ENCODE measurements around the gene CADPS2.
"Not testable (repeated sequence)": the region's sequence is repeated elsewhere in the genome, so short reads cannot be mapped to it uniquely, and the experiment has no call there.

Gene CADPS2

GRCh38 chr7:122849322-122849956 is 36.8 kb downstream of the CADPS2 start:
- no peak for DNase-seq

- no peak for DNase-seq
Measured at GRCh38 chr7:122847871-122848473, 38.3 kb downstream of the CADPS2 start.

DNA sequence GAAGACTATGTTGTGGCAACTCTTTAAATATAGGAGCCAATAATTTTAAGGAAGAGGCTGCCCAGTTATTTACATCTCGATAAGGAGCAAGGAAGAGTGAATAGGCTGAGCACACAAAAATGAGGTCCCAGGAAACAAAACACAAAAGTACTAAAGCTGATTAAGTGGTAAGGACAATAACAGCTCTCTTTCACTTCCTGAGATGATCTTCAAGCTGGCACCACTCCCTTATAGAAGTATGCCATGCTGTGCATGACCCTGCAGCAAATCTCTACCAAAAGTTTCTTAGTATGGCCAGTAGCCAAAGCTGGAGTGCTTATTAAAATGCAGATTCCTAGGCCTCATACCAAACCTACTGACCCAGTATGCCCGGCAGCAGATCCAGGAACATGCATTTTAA is 39.7 kb downstream of the CADPS2 start:
- no peak for DNase-seq

- no peak for DNase-seq
Measured at GRCh38 chr7:122845286-122845685, 41.0 kb downstream of the CADPS2 start.

DNA sequence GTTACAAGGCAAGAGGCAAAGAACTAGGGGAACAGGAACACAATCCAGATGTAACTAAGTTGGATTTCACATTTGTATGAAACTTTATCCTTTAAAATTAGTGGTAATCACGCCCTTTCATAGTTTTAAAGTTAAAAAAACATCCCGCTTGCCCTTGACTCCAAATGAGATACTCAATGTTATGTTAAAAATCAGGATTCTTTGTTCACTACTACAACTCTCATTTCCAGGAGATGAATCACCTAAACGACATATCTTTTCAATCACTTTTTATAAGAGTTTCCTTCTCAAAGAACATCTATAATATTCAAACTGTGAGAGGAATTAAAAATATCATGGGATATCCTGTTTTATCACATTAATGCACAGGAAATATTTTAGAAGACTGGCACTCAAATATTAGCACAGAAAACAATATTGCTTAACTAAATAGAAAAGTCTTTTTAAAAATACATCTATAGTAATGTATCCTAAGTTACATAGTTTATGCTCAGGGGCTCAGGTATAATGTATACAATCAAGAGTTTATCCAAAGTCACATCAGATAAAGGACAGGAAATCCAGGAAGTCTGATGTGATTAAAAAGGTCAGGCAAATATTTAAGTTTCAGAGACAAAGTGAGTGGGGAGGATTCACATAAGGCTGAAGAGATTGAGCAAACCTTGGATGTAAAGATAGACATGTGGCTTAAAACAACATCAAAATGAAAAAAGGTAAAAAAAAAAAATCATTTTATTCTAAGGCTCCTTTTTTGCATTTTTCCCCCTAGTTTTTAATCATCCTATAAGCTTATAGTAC is 41.9 kb downstream of the CADPS2 start:
- DNase-seq, result no peak

DNA sequence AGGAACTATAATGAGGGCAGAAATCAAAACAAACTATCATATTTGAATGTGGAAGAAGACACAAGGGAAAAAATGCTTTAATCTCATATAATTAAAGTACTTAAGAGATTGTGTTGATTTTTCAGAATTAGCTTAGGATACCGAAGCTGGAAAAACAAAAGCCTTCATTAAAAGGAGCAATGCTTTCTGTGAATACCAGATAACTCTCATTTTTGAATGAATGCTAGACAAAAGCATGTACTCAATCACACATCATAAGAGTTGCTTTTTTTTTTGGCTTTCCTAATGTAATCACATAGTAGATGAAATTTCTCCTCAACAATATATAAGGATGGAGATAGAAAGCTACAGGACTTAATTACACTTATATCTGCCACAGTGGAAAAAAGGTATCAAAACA is 43.3 kb downstream of the CADPS2 start:
- no peak for DNase-seq

- not testable (repeated sequence) for DNase-seq
Measured at GRCh38 chr7:122836286-122836685, 50.0 kb downstream of the CADPS2 start.

- DNase-seq, result not testable (repeated sequence)
Measured at GRCh38 chr7:122834571-122834942, 51.7 kb downstream of the CADPS2 start.

GRCh38 chr7:122833888-122834570 is 52.2 kb downstream of the CADPS2 start:
- no peak for DNase-seq

GRCh38 chr7:122831436-122831835 is 54.8 kb downstream of the CADPS2 start:
- no peak for DNase-seq

GRCh38 chr7:122829962-122830361 is 56.3 kb downstream of the CADPS2 start:
- DNase-seq, result no peak

GRCh38 chr7:122827763-122828162 is 58.5 kb downstream of the CADPS2 start:
- no peak for DNase-seq

DNA sequence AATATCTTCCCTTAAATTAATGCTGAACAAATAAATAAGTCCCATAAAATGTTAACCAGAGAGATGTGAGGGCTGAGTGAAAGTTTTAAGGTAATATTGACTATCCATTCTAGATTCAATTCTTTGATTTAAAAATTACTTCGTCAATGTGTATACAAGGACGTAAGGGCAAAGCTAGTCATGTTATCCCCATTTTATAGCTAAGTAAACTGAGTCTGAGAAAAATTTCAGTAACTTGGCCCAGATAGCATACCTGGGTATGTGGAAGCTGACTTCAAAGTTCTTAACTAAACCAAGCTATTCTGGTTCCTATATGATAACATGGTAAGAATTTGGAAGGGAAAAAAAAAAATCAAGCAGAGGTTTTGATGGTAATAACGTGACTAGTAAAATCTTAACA is 72.4 kb downstream of the CADPS2 start:
- no peak for DNase-seq

GRCh38 chr7:122803851-122804250 is 82.4 kb downstream of the CADPS2 start:
- DNase-seq, result no peak

GRCh38 chr7:122803323-122803722 is 82.9 kb downstream of the CADPS2 start:
- DNase-seq, result no peak

DNA sequence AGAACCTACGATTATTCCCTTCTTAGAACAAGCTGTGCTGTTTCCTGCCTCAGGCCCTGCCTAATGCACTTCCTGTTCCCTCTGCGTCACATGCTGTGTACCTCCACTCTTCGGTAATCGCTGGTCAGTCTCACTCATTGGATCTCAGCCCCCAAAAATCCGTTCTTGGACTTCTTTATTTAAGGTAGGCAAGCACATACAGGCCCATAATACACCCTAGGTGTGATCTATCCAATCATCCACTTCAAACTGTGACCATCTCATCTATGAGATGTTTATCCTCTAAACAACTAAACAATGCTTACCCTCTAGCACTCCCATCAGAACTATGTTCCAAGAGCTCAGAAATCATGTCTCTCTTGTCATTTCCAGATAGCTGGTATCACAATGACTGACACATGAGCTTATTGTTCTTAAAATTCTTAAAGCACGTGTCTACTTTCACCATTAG is 83.9 kb downstream of the CADPS2 start:
- DNase-seq, result no peak

- no peak for DNase-seq
Measured at GRCh38 chr7:122791959-122792545, 94.2 kb downstream of the CADPS2 start.

DNA sequence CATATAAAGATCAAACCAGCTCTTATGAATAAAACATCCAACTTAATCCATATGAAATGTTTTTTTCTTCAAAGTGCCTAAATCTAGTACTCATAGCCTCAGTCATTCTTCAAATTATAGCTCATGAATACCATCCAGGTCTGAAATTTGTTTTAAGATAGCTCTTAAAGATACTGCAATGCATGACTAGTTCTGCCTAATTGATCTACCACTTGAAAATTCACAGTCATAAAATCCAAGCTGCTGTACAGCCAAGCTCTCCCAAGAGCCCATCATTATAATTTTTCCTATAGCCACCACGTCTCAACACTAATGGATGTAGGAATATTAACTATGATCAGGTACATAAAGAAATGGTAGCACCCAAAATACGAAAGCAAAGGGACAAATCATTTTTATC is 95.7 kb downstream of the CADPS2 start:
- DNase-seq, result no peak

GRCh38 chr7:122790132-122790531 is 96.1 kb downstream of the CADPS2 start:
- no peak for DNase-seq

DNA sequence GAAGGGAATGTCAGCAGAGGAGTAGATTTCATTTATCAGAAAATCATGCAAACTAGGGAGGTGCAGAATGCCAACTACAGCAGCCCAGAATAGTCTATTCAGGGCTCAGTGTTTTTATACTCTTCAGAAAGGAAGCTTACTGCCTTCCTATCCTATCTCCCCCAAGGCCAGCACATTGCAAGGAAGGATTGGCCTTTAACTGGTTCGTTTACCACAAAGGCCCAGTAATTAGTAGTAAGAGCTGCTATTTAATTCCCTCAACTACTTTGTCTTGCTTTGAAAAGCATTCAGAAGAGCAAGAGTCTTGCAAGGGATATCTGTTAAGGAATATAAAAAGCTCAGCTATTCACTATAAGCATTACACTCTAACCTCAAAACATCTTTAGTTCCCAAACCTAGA is 97.1 kb downstream of the CADPS2 start:
- no peak for DNase-seq

DNA sequence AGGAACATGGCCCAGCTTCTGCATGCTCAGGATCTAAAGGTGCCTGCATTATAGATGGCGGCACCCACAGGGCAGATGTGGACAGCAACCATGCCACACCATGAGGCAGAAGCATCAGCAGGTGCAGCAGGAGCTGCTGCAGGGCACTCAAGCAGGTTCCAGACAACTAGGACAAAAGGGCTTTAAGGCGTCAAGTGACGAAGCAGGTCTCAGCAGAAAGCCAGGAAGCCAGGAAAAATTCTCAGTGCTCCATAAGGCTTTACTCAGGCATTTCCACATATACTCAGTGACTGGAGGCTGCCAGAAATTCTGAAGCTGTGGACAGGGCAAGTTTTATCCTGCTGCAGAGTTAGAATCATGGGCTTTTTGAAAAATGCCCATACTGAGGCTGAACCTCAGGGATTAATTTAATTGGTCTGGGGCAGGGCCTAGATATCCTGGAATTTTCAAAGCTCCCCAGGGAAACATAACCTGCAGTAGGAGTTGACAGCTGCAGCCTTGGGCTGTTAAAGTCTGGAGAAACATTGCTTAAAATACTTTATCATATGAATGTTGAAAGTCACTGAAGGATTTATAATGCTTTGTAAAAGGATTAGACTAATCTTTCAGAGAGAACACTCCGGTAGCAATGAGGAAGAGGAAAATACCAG is 115.4 kb downstream of the CADPS2 start:
- DNase-seq, result no peak

GRCh38 chr7:122768827-122769226 is 117.4 kb downstream of the CADPS2 start:
- DNase-seq, result no peak

DNA sequence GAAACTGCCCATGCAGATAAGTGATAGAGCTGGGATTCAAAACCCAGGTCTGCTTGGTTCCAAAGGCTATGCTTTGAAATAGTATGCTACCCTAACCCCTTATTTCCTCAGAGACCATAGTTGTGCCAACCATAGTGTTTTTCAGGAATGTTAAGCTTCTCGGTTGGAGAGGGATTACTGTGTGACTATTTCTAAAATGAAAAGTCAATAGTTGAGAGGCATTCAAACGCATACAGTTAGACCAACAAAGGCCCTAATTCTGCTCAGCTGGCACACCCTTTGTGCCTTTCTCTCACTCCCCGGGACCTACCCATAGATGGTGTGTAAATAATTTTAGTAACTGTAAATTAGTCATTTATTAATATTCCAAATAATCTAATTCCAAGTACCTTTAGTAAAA is 118.9 kb downstream of the CADPS2 start:
- DNase-seq, result no peak

Measured in activated CD4-positive, alpha-beta T cell treated with anti-CD3 and anti-CD28 coated beads, Interleukin-2, amount 50 U/mL, for 4 hours (primary cell).